SU-DHL-6 (cell line): Measurements from ENCODE around the gene LRP1B.
"Not testable (repeated sequence)": the region's sequence is repeated elsewhere in the genome, so short reads cannot be mapped to it uniquely, and the experiment has no call there.

Source experiments
- CTCF ChIP-seq: fragments of 200-600 bp; sonication (generic); IDR thresholded peaks from one replicate; pipeline ENCODE4 v1.5.1; 2017; ENCODE audit warnings: antibody characterized with exemption, mild to moderate bottlenecking, low read length, moderate library complexity; ENCODE audit not compliant: insufficient read depth, poor library complexity, severe bottlenecking
- EZH2phosphoT487 ChIP-seq: fragments of 200-600 bp; sonication (generic), shearing (Covaris generic); conservative IDR thresholded peaks from 2 replicates; pipeline ENCODE4 v1.6.1; 2018; ENCODE audit warnings: mild to moderate bottlenecking, antibody characterized with exemption, low read length, moderate library complexity, mixed read lengths

DNA sequence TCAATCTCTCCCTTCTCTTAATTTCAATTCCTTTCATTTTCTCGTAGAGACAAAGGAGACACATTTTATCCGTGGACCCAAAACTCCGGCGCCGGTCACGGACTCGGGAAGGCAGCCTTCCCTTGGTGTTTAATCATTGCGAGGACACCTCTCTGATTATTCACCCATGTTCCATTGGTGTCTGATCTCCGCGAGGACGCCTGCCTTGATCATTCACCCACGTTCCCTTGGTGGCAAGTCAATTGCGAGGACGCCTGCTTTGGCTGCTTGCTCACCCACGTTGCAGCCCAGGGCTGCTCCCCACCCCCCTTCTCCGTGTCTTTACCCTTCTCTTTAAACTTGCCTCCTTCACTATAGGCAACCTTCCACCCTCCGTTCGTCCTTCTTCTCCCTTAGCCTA lies 1703.8 kb downstream of the LRP1B start:
- TF ChIP-seq CTCF, EZH2phosphoT487: not testable (repeated sequence)
